Jurkat, Clone E6-1 (cell line): ENCODE data around the gene GCSH.

ENCODE experiments used
- DNase-seq: peaks from one replicate; pipeline ENCODE4 v3.0.0-alpha.2; 2011; ENCODE audit warnings: low read depth, low spot score
- H3K4me3 ChIP-seq: 2 replicates; pipeline ENCODE4 v1.5.1; 2011; ENCODE audit warnings: mild to moderate bottlenecking, low read length, control low read depth, moderate library complexity

Gene GCSH

DNA sequence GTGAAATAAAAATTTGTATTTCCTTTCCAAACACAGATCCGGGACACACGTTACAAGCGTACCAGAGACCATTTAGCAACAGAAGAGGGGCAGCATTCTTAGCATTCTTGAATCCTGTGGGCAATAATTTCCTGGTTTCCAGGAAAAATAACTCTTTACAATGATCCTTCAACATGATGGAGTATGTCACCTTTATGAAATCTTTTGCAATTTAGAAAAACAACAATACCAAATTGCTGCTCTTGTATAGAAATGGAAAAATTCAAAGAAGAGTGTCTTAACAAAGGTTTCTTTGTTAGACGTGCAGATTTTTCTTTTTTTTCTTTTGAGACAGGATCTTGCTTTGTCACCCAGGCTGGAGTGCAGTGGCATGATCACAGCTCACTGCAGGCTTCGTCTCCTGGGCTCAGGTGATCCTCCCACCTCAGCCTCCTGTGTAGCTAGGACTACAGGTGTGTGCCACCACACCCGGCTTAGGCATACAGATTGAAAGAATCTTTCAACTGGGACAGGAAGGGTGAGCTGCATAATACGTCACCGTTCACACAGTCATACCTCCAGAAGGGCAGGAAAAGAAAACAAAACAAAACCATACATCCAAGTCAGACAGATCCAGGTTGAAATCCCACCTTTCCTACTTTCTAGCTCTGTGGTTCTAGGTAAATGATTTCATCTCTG is 10.8 kb upstream of the GCSH start:
- no peak overlapping the region for H3K4me3 ChIP-seq
- DNase-seq = no peak

DNA sequence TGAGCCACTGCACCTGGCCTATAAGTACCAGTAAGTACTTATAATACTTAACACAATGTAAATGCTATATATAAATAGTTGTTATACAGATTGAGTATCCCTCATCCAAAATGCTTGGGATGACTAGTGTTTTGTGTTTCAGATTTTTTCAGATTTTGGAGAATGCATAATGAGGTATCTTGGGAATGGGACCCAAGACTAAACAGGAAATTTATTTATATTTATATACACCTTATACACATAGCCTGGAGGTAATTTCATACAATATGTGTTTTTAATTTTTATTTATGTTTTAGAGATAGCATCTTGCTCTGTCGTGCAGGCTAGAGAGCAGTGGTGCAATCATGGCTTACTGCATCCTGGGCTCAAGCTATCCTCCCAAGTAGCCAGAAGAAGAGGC is 9.8 kb upstream of the GCSH start:
- no peak overlapping the region for H3K4me3 ChIP-seq
- DNase-seq = no peak

GRCh38 chr16:81101702-81102101 is 5.5 kb upstream of the GCSH start:
- H3K4me3 ChIP-seq = no peak overlapping the region

DNA sequence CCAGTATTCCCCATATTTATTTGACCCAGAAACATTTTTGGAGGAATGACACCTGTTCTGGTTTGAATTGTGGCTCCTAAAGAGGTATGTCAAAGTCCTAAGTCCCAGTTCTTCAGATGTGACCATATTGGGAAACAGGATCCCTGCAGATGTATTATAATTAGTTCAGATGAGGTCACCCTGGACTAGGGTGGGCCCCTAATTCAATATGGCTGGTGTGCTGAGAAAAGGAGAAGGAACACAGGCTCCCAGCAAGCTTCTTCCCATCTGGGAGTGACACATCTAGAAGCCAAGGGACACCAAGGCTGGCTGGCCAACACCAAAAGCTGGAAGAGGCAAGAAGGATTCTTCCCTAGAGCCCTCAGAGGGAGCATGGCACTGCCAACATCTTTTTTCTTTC is 3.8 kb upstream of the GCSH start:
- no peak for DNase-seq
- no peak overlapping the region for H3K4me3 ChIP-seq

More at GRCh38 chr16:81101702-81102101, 5.5 kb upstream of the GCSH start:
- DNase-seq = no peak

GRCh38 chr16:81097230-81097629 is 1.0 kb upstream of the GCSH start:
- H3K4me3 ChIP-seq = no peak overlapping the region
- no peak for DNase-seq

GRCh38 chr16:81096715-81097208 is 567 bp upstream of the GCSH start:
- peak overlapping the region; percentile 25 for H3K4me3 ChIP-seq
- DNase-seq = no peak

DNA sequence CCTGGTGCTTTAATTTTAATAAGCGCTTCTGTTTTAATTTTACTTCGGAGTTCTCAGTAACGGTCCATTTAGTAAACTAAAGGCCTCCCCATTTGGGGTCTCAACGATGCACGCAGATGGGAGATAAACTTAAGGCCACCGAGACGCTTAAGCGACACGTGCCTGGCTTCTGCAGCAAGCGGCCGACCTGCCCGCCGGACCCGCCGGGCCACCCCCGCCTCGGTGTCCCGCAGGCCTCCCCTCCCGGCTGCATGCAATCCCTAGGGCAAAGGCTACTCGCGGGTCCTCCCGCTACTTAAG is 592 bp downstream of the GCSH start:
- DNase-seq = no peak
- H3K4me3 ChIP-seq = peak overlapping the region; percentile 75

- DNase-seq = no peak
- peak overlapping the region; percentile 75 for H3K4me3 ChIP-seq
Observed at GRCh38 chr16:81094771-81095251, 1.4 kb downstream of the GCSH start.

- no peak for DNase-seq
- H3K4me3 ChIP-seq = no peak overlapping the region
Observed at GRCh38 chr16:81088836-81089235, 7.4 kb downstream of the GCSH start.

GRCh38 chr16:81081014-81081413 is 15.2 kb downstream of the GCSH start:
- DNase-seq = no peak
- no peak overlapping the region for H3K4me3 ChIP-seq

- H3K4me3 ChIP-seq = no peak overlapping the region
- DNase-seq = no peak
Observed at GRCh38 chr16:81080233-81080632, 16.0 kb downstream of the GCSH start.

- DNase-seq = peak; percentile 89
- peak within 1 kb of the TSS; percentile 74 for H3K4me3 ChIP-seq
Observed at GRCh38 chr16:81077076-81077940, 18.9 kb downstream of the GCSH start, which contains the start of gene C16orf46. Gene C16orf46, minus strand, starts transcription at chr16:81077238. Its CDS starts 13,283 bp downstream, at chr16:81063955.

GRCh38 chr16:81076566-81077075 is 19.6 kb downstream of the GCSH start:
- DNase-seq = peak; percentile 83
- H3K4me3 ChIP-seq = peak overlapping the region; percentile 74

GRCh38 chr16:81073560-81074330 is 22.4 kb downstream of the GCSH start:
- no peak overlapping the region for H3K4me3 ChIP-seq
- peak; percentile 24 for DNase-seq

DNA sequence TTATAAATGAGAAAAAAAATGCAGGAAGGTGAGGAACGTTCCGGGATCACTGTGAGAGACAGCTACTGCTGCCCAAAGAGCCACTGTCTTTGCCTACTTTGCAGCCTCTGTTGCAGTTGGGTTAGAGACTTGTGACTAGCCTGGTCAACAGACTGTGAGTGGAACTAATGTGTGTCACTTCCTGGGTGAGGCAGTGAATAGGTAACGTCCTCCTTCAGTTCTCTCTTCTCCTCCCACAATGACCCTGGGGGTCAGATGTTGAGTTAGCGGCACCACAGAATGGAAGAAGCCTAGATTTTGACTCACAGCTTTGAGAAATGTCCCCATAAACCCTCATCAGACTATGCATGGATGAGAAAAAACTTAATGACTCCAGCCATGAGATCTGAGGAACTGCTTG is 24.4 kb downstream of the GCSH start:
- no peak for DNase-seq
- no peak overlapping the region for H3K4me3 ChIP-seq

GRCh38 chr16:81070979-81071378 is 25.2 kb downstream of the GCSH start:
- no peak for DNase-seq
- H3K4me3 ChIP-seq = no peak overlapping the region

DNA sequence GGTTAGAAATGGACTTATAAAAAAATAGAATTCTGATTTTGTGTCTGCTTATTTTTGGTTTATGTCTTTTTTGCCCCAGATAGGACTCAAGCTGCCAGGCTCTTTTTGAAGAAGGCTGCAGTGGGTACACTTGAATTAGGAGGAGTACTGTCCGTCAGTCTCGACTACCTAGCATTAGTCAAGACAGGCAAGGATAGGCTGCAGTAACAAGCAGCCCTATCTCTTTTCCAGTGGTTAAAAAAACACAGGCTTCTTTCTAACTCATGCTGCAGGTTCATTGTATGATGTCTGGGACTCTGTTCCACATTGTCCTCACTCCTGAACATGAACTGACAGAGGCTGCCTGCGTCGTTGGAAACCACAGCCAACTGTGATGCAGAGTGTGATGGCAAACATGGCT is 27.1 kb downstream of the GCSH start:
- H3K4me3 ChIP-seq = no peak overlapping the region
- DNase-seq = no peak

DNA sequence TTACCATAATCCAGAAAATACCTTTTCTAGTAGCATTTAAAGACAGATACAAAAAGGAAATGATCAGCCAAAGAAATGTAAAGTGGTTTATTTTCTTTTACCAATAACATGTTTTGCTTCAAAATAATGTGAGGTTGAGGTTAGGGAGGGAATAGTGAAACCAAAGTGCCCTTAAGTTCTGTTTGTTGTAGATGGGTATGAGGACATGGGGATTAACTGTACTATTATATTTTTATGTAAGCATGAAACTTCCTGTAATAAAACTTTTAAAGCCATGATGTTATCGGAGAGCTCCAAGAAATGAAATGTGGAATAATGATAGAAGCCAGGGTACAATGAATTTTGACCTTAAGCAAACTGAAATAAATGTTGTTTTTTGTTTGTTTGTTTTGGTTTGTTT is 29.0 kb downstream of the GCSH start:
- DNase-seq = no peak
- H3K4me3 ChIP-seq = no peak overlapping the region

- DNase-seq = peak; percentile 41
- H3K4me3 ChIP-seq = no peak overlapping the region
Observed at GRCh38 chr16:81066681-81067080, 29.5 kb downstream of the GCSH start.
